ENCODE measurements around the gene PLEKHO2. TPM values are rescaled to one million over a fixed set of nuclear protein-coding genes. Genes with fewer than 3 reads are reported as not detected.

The PLEKHO2 gene
- total RNA-seq, 1 donor from 2014 or later = 8.8 TPM

GRCh38 chr15:64897345-64897985 lies 55.8 kb downstream of the PLEKHO2 start:
- Mint-ChIP-seq H3K9me3 (peaks cover 6% of the 10 kb centered on the region), H3K4me1 (peaks cover 49% of the 10 kb centered on the region), H3K36me3 (peaks cover 4% of the 10 kb centered on the region), H3K27ac (no peak overlapping the region), H3K27me3 (ENCODE audit: low read depth) (no peaks in the 10 kb centered on the region), H3K4me3 (no peak overlapping the region)
- TF ChIP-seq CTCF (IDR thresholded peaks at IDR 0.05; ENCODE audit: unreplicated experiment) = no peak
- no peak for DNase-seq (ENCODE audit: low spot score in 2 of 2, unreplicated experiment in 2 of 2)

GRCh38 chr15:64898406-64898805 lies 56.7 kb downstream of the PLEKHO2 start:
- H3K4me3 Mint-ChIP-seq = no peak overlapping the region
- peaks cover 47% of the 10 kb centered on the region for H3K4me1 Mint-ChIP-seq
- no peak for DNase-seq (ENCODE audit: low spot score in 2 of 2, unreplicated experiment in 2 of 2)
- no peak for TF ChIP-seq CTCF (IDR thresholded peaks at IDR 0.05; ENCODE audit: unreplicated experiment)
- no peaks in the 10 kb centered on the region for H3K27me3 Mint-ChIP-seq (ENCODE audit: low read depth)
- peaks cover 4% of the 10 kb centered on the region for H3K36me3 Mint-ChIP-seq
- peaks cover 6% of the 10 kb centered on the region for H3K9me3 Mint-ChIP-seq
- H3K27ac Mint-ChIP-seq = no peak overlapping the region

GRCh38 chr15:64901141-64901540 lies 59.4 kb downstream of the PLEKHO2 start:
- no peak overlapping the region for H3K27ac Mint-ChIP-seq
- DNase-seq (ENCODE audit: low spot score in 2 of 2, unreplicated experiment in 2 of 2) = no peak
- no peak overlapping the region for H3K4me3 Mint-ChIP-seq
- H3K9me3 Mint-ChIP-seq = peaks cover 10% of the 10 kb centered on the region
- peaks cover 33% of the 10 kb centered on the region for H3K4me1 Mint-ChIP-seq
- H3K27me3 Mint-ChIP-seq (ENCODE audit: low read depth) = no peaks in the 10 kb centered on the region
- peaks cover 6% of the 10 kb centered on the region for H3K36me3 Mint-ChIP-seq
- TF ChIP-seq CTCF (IDR thresholded peaks at IDR 0.05; ENCODE audit: unreplicated experiment) = no peak

GRCh38 chr15:64901914-64902313 lies 60.2 kb downstream of the PLEKHO2 start:
- no peak for DNase-seq (ENCODE audit: low spot score in 2 of 2, unreplicated experiment in 2 of 2)
- peaks cover 26% of the 10 kb centered on the region for H3K4me1 Mint-ChIP-seq
- no peak overlapping the region for H3K4me3 Mint-ChIP-seq
- peaks cover 10% of the 10 kb centered on the region for H3K36me3 Mint-ChIP-seq
- H3K27ac Mint-ChIP-seq = no peak overlapping the region
- TF ChIP-seq CTCF (IDR thresholded peaks at IDR 0.05; ENCODE audit: unreplicated experiment) = no peak
- peaks cover 14% of the 10 kb centered on the region for H3K9me3 Mint-ChIP-seq
- no peaks in the 10 kb centered on the region for H3K27me3 Mint-ChIP-seq (ENCODE audit: low read depth)

- H3K27me3 Mint-ChIP-seq (ENCODE audit: low read depth) = no peaks in the 10 kb centered on the region
- peaks cover 10% of the 10 kb centered on the region for H3K36me3 Mint-ChIP-seq
- peaks cover 20% of the 10 kb centered on the region for H3K4me1 Mint-ChIP-seq
- H3K4me3 Mint-ChIP-seq = no peak overlapping the region
- no peak overlapping the region for H3K27ac Mint-ChIP-seq
- no peak for TF ChIP-seq CTCF (IDR thresholded peaks at IDR 0.05; ENCODE audit: unreplicated experiment)
- peaks cover 14% of the 10 kb centered on the region for H3K9me3 Mint-ChIP-seq
- no peak for DNase-seq (ENCODE audit: low spot score in 2 of 2, unreplicated experiment in 2 of 2)
Measured at GRCh38 chr15:64902863-64903262, 61.1 kb downstream of the PLEKHO2 start.
